T-helper 22 cell (primary cell): ENCODE data around the gene CARMIL1.
"Not testable (repeated sequence)": the region's sequence is repeated elsewhere in the genome, so short reads cannot be mapped to it uniquely, and the experiment has no call there.

Experiments
- DNase-seq: peaks from one replicate; pipeline ENCODE4 v3.0.0-alpha.2; 2020; ENCODE audit warnings: low read depth

Gene CARMIL1

DNA sequence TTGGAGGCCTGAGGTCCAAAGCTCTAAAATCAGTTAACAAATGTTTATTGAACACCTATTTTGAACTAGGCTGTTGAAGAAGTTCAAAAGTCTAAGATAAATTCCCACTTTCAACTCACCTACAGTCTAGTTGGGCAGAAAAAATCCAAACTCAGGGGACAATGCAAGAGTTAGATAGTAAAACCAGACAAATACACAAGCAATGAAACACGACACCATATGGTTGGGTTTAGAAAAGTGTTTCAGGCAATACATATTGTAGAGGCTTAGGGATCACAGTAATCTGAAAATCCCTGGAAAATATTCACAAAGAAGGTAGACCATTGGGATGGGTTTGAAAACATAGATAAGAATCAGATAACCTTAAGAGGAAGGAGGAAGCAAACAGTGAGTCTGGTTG lies 1.3 kb upstream of the CARMIL1 start:
- no peak for DNase-seq

DNA sequence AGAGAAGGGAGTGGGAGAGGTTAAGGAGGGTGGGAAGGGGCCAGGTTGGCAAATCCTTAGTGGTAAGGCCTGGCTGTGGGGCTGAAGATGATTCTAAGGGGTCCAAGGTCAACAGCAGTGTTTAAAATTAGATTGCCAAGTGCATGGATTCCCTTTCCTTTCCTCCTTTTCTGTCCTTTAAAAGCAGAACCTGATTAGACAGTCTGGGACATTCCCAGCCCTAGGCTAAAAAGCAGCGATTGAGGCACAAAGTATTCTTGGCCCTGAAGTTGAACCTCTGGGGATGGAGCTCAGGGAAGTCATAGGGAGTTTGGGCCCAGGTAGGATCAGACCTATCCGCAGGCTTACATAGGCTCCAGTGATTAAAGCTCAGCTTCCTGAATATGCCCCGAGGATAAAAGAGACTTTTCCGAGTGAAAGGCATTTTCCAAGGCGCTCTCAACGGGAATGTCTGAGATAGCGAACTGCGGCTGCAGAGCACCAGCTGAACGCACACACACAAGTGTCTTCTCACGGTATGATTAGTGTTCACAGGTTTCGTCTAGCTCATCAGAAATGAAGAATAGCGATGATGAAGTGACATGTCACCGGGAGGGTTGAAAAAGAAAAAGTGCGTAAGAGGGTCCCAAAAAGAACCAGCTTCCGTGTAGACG lies 787 bp upstream of the CARMIL1 start:
- DNase-seq, result no peak

DNA sequence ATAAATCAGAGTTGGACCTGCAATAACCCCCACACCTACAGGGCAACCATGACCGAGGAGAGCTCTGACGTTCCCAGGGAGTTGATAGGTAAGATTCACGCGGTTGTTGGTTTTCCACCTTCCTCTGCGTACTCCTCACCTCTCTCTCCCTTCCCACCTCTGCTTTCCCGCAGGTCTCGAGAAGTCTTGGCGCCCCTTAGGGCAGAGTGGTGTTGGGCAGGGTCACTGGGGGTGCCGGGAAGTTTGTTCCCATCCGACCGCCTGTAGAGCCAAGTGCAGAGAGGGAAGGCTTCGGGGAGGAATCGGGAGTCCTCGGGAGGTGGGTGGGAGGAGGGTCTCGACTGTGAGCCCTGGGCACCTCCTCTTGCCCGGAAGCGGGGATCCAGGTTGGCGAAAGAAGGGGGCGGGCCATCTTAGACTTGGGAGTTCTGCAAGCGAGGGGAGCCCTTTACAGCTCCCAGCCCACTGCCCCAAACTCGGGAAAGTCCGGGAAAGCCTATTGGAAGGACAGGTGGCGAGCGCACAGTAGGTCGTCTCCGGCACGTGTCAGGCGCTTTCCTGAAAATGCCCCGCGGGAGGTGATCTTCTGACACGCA lies 672 bp downstream of the CARMIL1 start:
- DNase-seq, result no peak

- no peak for DNase-seq
Measured at GRCh38 chr6:25280344-25281074, 1.3 kb downstream of the CARMIL1 start.

DNA sequence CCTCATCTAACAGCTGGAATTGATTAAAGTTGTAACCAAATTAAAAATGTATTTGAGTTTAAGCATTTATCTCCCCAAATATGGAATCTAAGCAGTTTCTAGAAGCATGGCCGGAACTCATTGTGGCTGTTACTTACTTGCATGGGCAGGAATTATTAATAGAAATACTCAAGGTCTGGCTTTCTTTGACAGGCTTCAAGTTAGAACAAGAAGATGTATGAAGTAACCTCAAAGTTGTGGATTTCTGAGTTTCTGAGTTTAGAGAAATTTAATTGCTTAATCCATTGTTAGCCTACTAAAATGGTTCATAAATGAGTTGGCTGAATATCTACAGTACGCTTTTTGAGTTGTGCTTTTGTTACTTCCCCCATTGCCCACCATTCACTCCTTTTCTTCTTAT lies 7.7 kb downstream of the CARMIL1 start:
- DNase-seq, result no peak

DNA sequence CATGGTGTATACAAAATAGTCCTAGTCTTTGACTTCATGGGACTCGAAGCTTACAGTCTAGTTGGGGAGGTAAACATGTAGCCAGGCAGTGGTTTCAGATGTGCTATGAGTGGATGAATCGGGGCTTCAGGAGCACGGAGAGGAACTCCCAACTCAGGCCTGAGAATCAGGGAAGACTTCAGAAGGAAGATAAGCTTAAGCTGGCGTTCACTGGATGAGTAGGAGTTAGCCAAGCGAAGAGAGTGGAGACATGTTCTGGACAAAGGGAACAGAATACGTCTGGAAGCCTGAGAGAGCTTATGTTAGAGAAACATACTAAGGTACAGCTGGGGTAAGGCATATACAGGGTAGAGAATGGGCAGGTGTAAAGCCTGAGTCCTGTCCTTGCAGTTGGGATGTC lies 8.8 kb downstream of the CARMIL1 start:
- DNase-seq, result no peak

DNA sequence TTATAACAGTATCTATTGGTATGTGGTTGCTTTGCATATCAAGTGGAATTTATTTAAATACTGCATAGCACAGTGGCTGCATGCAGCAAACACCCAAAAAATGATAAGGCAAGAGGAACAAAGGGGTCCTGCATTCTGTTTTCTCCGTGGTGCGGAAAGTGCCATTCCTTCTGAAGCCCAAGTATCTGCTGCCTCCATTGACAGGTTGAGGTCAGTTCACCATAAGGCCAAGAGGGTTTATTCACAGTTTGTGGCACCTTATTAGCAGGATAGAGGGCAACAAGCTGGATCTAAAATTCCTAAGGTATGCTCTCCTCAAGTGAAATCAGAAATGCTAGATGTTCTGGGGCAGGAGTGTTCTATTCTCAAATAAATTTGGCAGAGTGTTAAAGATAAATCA lies 9.3 kb downstream of the CARMIL1 start:
- DNase-seq, result no peak

DNA sequence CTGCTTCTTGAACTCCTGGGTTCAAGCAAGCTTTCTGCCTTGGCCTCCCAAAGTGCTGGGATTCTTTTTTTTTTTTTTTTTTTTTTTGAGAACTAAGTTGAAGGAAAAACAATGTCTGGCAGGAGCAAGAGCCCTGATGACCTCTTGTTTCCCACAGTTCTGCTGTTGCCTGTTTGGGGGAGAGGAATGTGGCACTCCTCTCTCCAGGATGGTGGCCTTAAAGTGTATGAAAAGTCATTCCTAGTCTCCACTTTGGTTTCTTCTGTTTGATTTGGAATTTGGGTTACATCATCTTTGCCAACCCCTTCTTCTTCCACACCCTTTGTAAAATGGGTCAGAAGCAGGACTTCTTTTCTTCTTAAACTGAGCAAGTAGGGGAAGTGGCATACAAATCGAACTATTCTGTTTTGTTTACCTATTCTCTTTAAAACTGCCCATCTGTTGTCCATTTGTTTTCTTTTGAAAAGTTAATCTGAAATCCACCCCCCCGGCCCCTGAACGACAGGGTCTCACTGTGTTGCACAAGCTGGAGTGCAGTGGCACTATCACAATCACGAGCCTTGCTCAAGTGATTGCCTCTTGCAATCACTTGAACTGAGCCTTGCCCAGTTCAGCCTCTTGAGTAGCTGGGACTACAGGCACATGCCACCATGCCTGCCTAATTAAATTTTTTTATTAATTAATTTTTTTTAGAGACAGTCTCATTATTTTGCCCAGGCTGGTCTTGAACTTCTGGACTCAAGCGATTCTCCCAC lies 11.3 kb downstream of the CARMIL1 start:
- no peak for DNase-seq

DNA sequence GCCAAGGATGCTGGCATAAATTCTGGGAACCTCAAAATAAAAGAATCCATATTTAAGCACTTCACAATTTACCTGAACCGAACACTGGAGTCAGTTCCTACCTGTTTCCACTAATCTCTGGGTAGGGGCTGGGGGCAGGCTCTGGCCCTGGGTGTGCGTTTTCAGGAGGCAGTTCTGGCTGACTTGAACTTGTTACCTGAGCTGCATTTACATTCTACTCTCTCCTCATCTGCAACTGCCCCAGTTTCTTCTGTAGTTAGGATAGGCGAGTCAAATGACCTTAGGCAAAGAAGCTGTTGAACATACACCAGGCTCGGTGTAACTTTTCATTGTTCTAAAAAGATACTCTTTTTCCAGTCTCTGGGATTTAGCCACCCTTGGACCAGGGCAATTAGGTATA lies 13.2 kb downstream of the CARMIL1 start:
- DNase-seq, result no peak

DNA sequence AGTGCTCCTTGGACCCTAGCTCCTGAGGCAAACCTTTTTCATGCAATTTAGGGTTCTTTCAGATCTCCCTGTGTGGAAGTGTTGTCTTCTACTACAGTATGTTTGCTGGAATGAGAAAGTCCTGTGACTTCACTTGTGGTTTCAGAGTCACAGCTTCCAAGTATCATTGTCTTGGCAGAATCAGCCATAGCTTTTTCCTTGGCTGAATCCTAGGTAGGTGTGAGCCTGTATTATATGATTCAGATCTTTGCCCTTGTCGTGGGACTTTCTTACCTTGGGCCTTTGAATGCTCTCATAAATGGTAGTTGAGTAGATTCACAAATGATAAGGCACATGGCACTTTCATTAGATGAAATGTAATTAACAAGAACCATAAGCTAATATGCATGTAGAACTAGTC lies 16.5 kb downstream of the CARMIL1 start:
- DNase-seq, result no peak

- DNase-seq, result no peak
Measured at GRCh38 chr6:25296217-25296905, 17.2 kb downstream of the CARMIL1 start.

- DNase-seq, result no peak
Measured at GRCh38 chr6:25297039-25297441, 17.9 kb downstream of the CARMIL1 start.

GRCh38 chr6:25297823-25298522 lies 18.8 kb downstream of the CARMIL1 start:
- no peak for DNase-seq

GRCh38 chr6:25298523-25298865 lies 19.3 kb downstream of the CARMIL1 start:
- not testable (repeated sequence) for DNase-seq

- no peak for DNase-seq
Measured at GRCh38 chr6:25301362-25301761, 22.2 kb downstream of the CARMIL1 start.

DNA sequence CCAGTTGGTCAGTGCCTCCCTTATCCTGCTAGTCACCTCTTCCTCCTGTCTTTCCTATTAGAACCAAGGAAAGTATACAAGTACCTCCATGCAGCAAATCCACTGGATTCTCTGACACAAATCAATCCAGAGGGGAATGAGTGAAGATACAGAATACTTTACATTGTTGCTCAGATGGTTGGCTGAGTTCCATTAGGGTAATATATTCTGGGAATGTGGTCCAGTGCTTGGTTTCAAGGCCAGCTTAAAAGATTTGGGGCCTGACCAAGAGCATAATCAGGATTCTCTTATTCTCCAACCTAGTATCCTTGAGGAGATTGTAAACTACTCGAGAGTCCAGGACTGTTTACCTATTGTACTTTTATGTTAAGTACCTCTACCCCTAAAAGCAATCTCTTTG lies 23.0 kb downstream of the CARMIL1 start:
- DNase-seq, result no peak

- DNase-seq, result no peak
Measured at GRCh38 chr6:25302677-25303128, 23.5 kb downstream of the CARMIL1 start.

DNA sequence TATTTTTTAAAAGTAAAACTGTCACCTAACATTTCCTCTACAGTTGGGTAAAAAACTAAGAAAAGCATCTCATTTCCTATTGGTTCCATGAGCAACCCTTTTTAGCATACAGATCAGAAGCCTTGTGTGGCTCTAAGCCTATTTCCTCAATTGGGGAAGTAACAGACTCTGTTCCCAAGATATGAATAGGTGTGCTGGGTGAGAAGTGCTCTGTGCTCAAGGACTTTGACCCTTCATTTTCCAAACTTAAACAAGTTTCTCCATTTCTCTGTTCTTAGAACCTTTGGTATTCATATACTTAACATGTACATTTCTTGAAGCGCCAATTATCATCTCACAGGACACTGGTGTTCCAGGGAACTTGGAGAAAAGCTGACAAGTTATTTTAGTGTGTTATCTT lies 24.1 kb downstream of the CARMIL1 start:
- DNase-seq, result no peak

- DNase-seq, result no peak
Measured at GRCh38 chr6:25306379-25306778, 27.2 kb downstream of the CARMIL1 start.

- no peak for DNase-seq
Measured at GRCh38 chr6:25307805-25308494, 28.8 kb downstream of the CARMIL1 start.

DNA sequence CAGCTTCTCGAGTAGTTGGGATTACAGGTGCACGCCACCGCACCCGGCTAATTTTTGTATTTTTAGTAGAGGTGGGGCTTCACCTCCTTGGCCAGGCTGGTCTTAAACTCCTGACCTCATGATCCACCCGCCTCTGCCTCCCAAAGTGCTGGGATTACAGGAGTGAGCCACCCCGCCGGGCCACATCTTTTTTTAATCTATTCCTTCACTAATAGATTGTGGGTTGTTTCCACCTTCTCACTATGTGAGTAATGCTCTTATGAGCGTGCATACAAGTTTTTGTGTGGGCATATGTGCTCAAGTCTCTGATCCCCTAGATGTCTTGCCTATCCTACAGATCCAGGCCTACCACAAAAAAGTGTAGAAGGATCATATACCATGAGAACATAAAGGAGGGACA lies 30.7 kb downstream of the CARMIL1 start:
- DNase-seq, result no peak
